Stimulated activated CD4-positive, alpha-beta T cell treated with anti-CD3 and anti-CD28 coated beads, TNF-alpha, amount 100 ng/mL, for 24 hours (primary cell): ENCODE results near the gene MEF2D.

Experiments used
- DNase-seq, 3 experiments: peaks; one replicate each; pipeline ENCODE4 v3.0.0-alpha.2; 2020; ENCODE audit warnings: low read depth in 3 of 3

MEF2D gene

GRCh38 chr1:156524481-156524869 lies 23.9 kb upstream of the MEF2D start:
- no peak for DNase-seq

- DNase-seq = no peak
Observed at GRCh38 chr1:156523801-156524480, 23.4 kb upstream of the MEF2D start.

- no peak for DNase-seq
Observed at GRCh38 chr1:156522443-156522970, 21.9 kb upstream of the MEF2D start.

GRCh38 chr1:156517748-156518147 lies 17.2 kb upstream of the MEF2D start:
- DNase-seq = no peak

GRCh38 chr1:156516821-156517220 lies 16.2 kb upstream of the MEF2D start:
- no peak for DNase-seq

- DNase-seq = no peak
Observed at GRCh38 chr1:156515956-156516355, 15.4 kb upstream of the MEF2D start.

GRCh38 chr1:156513185-156513584 lies 12.6 kb upstream of the MEF2D start:
- no peak for DNase-seq

- DNase-seq = no peak
Observed at GRCh38 chr1:156511644-156512043, 11.1 kb upstream of the MEF2D start.

GRCh38 chr1:156510709-156511108 lies 10.1 kb upstream of the MEF2D start:
- DNase-seq = no peak

- DNase-seq = no peak
Observed at GRCh38 chr1:156509424-156510034, 9.0 kb upstream of the MEF2D start.

- DNase-seq = no peak
Observed at GRCh38 chr1:156508955-156509234, 8.3 kb upstream of the MEF2D start.

GRCh38 chr1:156508205-156508954 lies 7.8 kb upstream of the MEF2D start:
- DNase-seq = no peak

- DNase-seq = no peak
Observed at GRCh38 chr1:156506450-156506849, 5.9 kb upstream of the MEF2D start.

GRCh38 chr1:156505679-156506298 lies 5.2 kb upstream of the MEF2D start:
- no peak for DNase-seq

GRCh38 chr1:156504821-156505678 lies 4.5 kb upstream of the MEF2D start:
- DNase-seq = peak; percentile 97 to 98 (median 98)

GRCh38 chr1:156504438-156504813 lies 3.9 kb upstream of the MEF2D start:
- no peak for DNase-seq

- no peak for DNase-seq
Observed at GRCh38 chr1:156503698-156504437, 3.3 kb upstream of the MEF2D start.

GRCh38 chr1:156502894-156503697 lies 2.5 kb upstream of the MEF2D start:
- no peak for DNase-seq

GRCh38 chr1:156502391-156502893 lies 1.9 kb upstream of the MEF2D start:
- no peak for DNase-seq
